ENCODE data around the gene PDGFC.
"Not testable (repeated sequence)": the region's sequence is repeated elsewhere in the genome, so short reads cannot be mapped to it uniquely, and the experiment has no call there.

Gene PDGFC

GRCh38 chr4:156909010-156909409 lies 62.6 kb downstream of the PDGFC start:
- DNase-seq (ENCODE audit: low read depth in 2 of 2, low spot score in 1 of 2), result no peak

- DNase-seq (ENCODE audit: low read depth in 2 of 2, low spot score in 1 of 2), result no peak
These were observed 65.3 kb downstream of the PDGFC start for GRCh38 chr4:156906325-156906724.

DNA sequence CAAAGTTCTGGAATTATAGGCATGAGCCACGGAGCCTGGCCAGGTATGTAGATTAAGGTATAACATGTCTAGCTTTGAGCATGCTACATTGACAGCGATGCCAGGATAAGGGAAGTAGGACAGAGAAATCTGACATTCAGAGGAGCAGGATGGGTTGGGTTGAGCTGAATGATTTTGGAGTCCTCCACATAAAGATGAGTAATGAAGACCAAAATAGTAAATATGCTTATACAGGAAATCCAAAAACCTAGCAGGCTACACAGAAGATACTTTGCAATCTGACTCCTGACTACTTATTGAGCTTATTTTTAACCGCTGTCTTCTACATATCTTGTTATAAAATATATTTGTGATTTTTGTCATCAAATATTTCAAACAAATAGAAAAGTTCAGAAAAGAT lies 69.7 kb downstream of the PDGFC start:
- no peak for DNase-seq (ENCODE audit: low read depth in 2 of 2, low spot score in 1 of 2)

GRCh38 chr4:156898373-156899117 lies 73.1 kb downstream of the PDGFC start:
- no peak for DNase-seq (ENCODE audit: low read depth in 2 of 2, low spot score in 1 of 2)

DNA sequence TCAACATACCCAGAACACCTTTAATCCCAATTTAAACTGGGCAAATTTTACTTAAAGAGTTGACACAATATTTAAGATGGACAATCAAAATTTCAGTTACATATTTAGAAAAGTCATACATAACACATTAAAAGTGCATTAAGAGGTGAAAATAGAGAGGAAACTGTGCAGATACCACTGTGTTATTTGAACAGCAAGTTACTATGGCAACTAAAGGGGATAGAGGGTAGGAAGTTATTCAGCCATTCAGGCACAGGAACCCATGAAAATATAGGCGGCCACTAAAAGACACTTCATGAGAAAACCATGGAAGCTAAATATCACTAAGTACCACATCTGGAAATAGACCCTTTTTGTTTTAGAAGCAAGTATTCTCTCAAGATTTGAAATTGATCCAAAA lies 75.1 kb downstream of the PDGFC start:
- no peak for DNase-seq (ENCODE audit: low read depth in 2 of 2, low spot score in 1 of 2)

DNA sequence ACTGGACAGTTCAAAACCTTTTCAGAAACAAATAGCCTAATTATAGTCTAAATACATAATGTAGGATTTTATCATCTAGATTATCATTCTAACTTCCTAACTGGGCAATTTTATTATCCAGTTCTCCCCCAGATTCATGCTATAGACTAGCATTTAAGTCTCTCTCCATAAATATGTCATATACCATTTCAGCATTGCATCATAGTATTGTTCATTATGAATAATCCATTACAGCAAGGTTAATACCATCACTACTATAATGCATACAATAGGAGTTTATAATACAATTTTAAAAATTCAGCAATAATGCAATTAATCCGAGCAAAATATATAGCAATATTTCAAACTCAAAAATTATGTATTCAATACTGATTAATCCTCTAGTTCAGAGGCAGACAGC lies 77.4 kb downstream of the PDGFC start:
- no peak for DNase-seq (ENCODE audit: low read depth in 2 of 2, low spot score in 1 of 2)

DNA sequence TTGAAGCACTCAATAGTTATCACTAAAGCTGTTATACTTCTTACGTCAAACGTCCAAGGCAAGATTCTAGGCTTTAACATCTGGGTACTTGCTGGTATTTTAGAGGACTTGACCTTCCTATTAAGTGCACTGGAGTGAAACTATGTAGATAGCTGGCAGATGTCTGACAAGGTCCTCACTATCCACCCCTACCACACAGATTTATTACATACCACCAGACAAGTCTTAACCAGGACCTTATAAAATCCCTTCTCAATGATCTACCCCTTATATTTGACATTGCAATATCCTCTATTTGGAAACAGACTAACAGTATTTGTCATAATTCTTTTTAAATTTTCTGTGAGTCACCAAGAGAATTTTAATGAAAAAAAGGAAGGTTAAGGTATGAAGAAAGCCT lies 78.8 kb downstream of the PDGFC start:
- no peak for DNase-seq (ENCODE audit: low read depth in 2 of 2, low spot score in 1 of 2)

DNA sequence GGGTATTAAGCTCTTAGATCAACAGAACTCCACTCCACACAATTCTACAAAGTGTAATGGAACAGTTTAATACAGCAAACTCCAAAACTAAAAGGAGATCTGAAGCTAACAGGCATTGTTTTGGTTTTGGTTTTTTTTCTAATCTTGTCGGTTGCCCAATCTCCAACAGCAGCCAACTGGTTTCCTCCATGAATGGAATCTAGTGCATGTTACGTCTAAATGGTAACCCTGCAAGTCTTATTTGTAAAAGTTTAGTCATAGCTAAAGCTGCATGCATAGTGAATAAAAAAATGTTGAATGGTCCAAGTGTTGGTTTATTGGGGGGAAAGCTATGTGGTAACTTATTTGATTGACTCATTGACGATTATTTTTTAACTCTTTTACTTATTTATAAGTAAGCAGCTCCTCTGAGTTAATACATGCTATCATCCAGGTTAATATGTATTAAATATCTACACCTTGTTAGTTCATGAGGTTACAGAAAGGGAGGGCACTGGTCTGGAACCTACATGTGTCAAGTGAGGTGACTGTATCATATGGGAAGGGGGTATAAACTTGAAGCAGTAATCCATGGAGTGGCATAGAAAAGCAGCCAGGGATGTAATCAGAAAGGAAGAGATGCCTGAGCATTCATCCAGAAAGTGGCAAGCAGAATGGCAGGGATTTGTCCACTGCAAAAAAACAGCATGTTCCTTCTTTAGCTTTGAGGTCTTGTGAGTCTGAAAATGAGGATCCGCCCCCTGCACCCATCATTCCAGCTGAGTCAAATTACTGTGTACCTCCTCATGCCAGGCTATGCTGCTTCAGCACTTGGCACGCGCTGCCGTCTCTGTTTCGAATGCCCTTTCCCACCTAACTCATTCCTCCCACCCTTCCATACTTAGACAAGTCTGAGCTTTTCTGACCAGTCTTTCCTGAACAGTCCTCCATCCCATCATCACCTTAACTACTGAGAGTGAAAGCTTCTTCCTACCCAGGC lies 81.7 kb downstream of the PDGFC start:
- DNase-seq (ENCODE audit: low read depth in 2 of 2, low spot score in 1 of 2), result no peak

GRCh38 chr4:156888762-156889161 lies 82.8 kb downstream of the PDGFC start:
- DNase-seq (ENCODE audit: low read depth in 2 of 2, low spot score in 1 of 2), result no peak

- no peak for DNase-seq (ENCODE audit: low read depth in 2 of 2, low spot score in 1 of 2)
These were observed 85.1 kb downstream of the PDGFC start for GRCh38 chr4:156886481-156886880.

DNA sequence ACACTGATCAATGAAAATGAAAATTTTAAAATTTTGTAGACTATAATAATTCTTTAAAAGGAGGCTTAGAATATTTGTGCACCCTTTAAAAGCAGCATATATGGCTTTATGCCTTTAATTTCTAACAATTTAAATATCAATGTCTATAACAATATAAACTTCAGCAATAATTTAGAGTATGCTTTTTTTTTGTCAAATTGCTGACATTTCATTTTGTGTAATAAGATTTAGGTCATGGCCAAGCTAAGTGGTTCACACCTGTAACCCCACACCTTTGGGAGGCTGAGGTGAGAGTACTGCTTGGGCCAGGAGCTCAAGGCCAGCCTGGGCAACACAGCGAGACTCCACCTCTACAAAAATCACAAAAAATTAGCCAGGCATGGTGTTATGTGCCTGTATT lies 86.2 kb downstream of the PDGFC start:
- DNase-seq (ENCODE audit: low read depth in 2 of 2, low spot score in 1 of 2), result no peak

GRCh38 chr4:156884183-156884582 lies 87.4 kb downstream of the PDGFC start:
- no peak for DNase-seq (ENCODE audit: low read depth in 2 of 2, low spot score in 1 of 2)

DNA sequence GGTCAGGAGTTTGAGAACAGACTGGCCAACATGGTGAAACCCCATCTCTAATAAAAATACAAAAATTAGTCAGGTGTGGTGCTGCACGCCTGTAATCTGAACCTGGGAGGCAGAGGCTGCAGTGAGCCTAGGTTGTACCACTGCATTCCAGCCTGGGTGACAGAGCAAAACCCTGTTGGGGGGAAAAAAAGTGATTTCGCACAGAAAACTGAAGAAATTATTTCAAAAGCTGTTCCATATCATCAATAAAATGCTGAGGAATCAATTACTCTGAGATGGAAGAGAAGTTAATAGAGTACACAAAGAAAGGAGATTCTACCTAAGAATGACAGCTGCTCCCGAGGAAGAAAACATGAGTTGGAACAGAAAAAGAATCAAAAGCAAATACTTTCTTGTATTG lies 95.9 kb downstream of the PDGFC start:
- no peak for DNase-seq (ENCODE audit: low read depth in 2 of 2, low spot score in 1 of 2)

- DNase-seq (ENCODE audit: low read depth in 2 of 2, low spot score in 1 of 2), result no peak
These were observed 96.5 kb downstream of the PDGFC start for GRCh38 chr4:156875055-156875454.

DNA sequence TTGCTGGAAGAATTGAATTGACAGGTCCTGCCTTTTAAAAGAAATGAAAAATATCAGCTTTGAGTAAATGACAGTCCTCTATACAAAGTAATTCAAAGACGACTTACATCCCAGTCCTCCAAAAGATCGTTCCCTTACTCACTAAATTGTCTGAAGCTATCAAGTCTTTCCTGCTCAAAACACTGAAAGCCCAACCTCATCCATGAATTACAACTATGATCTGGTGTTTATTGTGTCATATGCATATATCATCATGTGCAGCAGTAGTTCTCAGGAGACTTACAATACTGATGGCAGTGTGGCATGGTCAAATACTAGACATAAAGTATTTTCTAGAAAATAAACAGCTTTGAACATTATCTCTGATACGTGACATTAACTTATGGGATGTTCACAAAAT lies 97.8 kb downstream of the PDGFC start:
- DNase-seq (ENCODE audit: low read depth in 2 of 2, low spot score in 1 of 2), result no peak

- no peak for DNase-seq (ENCODE audit: low read depth in 2 of 2, low spot score in 1 of 2)
These were observed 100.7 kb downstream of the PDGFC start for GRCh38 chr4:156870861-156871260.

- DNase-seq (ENCODE audit: low read depth in 2 of 2, low spot score in 1 of 2), result no peak
These were observed 101.5 kb downstream of the PDGFC start for GRCh38 chr4:156870131-156870530.

DNA sequence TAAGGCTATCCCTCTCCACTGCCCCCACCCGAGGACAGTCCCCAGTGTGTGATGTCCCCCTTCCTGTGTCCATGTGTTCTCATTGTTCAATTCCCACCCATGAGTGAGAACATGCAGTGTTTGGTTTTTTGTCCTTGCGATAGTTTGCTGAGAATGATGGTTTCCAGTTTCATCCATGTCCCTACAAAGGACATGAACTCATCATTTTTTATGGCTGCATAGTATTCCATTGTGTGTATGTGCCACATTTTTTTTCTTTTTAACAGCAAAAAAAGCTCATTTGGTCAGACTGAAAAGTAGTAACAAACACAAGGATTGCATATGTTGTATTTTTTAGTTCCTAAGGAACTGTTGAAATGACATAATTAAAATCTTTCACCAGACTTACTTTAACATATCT lies 105.5 kb downstream of the PDGFC start:
- not testable (repeated sequence) for DNase-seq (ENCODE audit: low read depth in 2 of 2, low spot score in 1 of 2)

DNA sequence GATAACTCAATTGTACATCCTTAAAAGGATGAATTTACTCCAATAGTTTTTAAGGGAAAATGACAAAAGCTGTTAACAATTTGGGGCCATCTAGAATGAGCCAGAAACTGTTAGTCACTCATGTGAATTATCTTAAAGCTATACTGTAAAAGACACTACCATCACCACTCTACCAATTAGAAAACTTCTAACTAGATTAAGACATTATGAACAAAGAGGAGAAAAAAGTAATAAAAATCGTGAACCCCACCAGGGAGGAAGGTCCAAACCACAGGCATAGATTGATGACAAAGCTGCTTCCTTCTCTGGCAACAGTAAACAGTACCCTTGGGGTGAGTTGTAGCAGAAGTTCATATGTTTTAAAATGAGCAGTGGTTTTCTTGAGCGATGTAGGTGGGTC lies 106.1 kb downstream of the PDGFC start:
- no peak for DNase-seq (ENCODE audit: low read depth in 2 of 2, low spot score in 1 of 2)

GRCh38 chr4:156858071-156858470 lies 113.5 kb downstream of the PDGFC start:
- DNase-seq (ENCODE audit: low read depth in 2 of 2, low spot score in 1 of 2), result no peak

DNA sequence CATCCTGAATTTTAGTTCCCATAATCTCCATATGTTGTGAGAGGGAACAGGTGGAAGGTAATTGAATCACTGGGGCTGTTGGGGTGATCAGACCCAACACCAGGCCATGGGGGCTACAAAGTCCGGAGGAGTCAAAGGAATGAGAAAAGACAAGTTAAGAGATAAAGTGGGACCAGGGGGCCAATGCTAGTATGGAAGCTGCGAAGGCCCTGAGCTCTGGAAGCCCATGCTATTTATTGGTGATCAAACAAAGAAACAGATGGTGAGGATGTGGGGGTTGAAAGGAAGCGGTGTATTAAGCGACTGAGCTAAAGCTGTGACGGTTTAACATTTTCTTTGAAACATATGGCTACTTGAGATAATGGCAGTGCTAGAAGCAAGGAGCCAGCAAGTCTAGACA lies 132.8 kb downstream of the PDGFC start:
- DNase-seq (ENCODE audit: low read depth in 2 of 2, low spot score in 1 of 2), result no peak

GRCh38 chr4:156837625-156838345 lies 133.8 kb downstream of the PDGFC start:
- no peak for DNase-seq (ENCODE audit: low read depth in 2 of 2, low spot score in 1 of 2)
